HepG2 (cell line): ENCODE results near the gene ESRRG. TPM values are rescaled to one million over a fixed set of nuclear protein-coding genes. Genes with fewer than 3 reads are reported as not detected.

Experiments
- ATAC-seq: fragments of 200-7000 bp; cut with Tn5 transposase; 3 replicates; pipeline ENCODE4 v1.9.1; 2020; ENCODE audit warnings: mild to moderate bottlenecking, moderate library complexity
- BruUV-seq: library from RNA; stranded (reverse); fragments of 400-500 nt; replicated peaks from 2 replicates; lab custom pipeline; 2021; lab: Mats Ljungman, UMichigan
- CTCF ChIA-PET: fragments of 300-600 bp; formaldehyde crosslinking; extraction: SDS; loops from one replicate; lab custom pipeline; 2021; ENCODE audit warnings: low total read pairs, inconsistent platforms, low intra/inter-chr PET ratio; lab: Yijun Ruan, JAX
- POLR2A ChIA-PET: fragments of 350-600 bp; sonication (Branson Sonifier 250); formaldehyde crosslinking; loops from one replicate; lab custom pipeline; 2020; ENCODE audit warnings: antibody characterized with exemption, inconsistent platforms; lab: Yijun Ruan, JAX
- DNase-seq: peaks from one replicate; pipeline ENCODE4 v3.0.0-alpha.2; 2015; ENCODE audit warnings: low spot score
- FAIRE-seq: peaks from 3 replicates; lab custom pipeline; 2011; peaks lifted over from hg19 to GRCh38; lab: Jason Lieb, UNC
- H2AFZ ChIP-seq: one replicate; pipeline ENCODE4 v1.6.1; 2011; ENCODE audit warnings: low read length, inconsistent platforms
- H3K27ac ChIP-seq: fragments of 300-600 bp; 3 replicates; pipeline ENCODE4 v1.8.0; 2011; ENCODE audit warnings: mixed run types, mild to moderate bottlenecking, mixed read lengths, low read length, inconsistent platforms; ENCODE audit not compliant: insufficient read depth; ENCODE audit errors: extremely low read length
- H3K27me3 ChIP-seq, 2 experiments: fragments of 200-600 bp in 1 of 2; 2 replicates in 1 of 2; 3 replicates in 1 of 2; pipeline versions ENCODE4 v1.6.0 to v1.8.0; 2011; ENCODE audit warnings: low read length in 2 of 2, mild to moderate bottlenecking in 2 of 2, moderate library complexity in 2 of 2, inconsistent platforms in 1 of 2; ENCODE audit not compliant: insufficient read depth in 2 of 2, control insufficient read depth in 1 of 2
- H3K36me3 ChIP-seq, 2 experiments: fragments of 200-600 bp in 1 of 2; replicated peaks in 1 of 2; 2 replicates in 1 of 2; 3 replicates in 1 of 2; pipeline versions ENCODE4 v1.5.1 to v1.8.0; 2011; ENCODE audit warnings: low read length in 2 of 2, inconsistent platforms in 1 of 2; ENCODE audit not compliant: insufficient read depth in 2 of 2, control insufficient read depth in 1 of 2
- H3K4me1 ChIP-seq: 2 replicates; pipeline ENCODE4 v1.5.1; 2012; ENCODE audit warnings: low read length, inconsistent platforms; ENCODE audit not compliant: insufficient read depth
- H3K4me2 ChIP-seq: 2 replicates; pipeline ENCODE4 v1.6.0; 2011; ENCODE audit warnings: low read depth, low read length, inconsistent platforms
- H3K4me3 ChIP-seq, 3 experiments: fragments of 200-600 bp in 1 of 3; sonication (generic), shearing (Covaris generic) in 1 of 3; replicated peaks in 1 of 3; 2 replicates each; pipeline ENCODE4 v1.5.1; 2011 to 2016; ENCODE audit warnings: low read length in 3 of 3, inconsistent platforms in 2 of 3, low read depth in 2 of 3, mild to moderate bottlenecking in 2 of 3, control low read depth in 1 of 3, mixed read lengths in 1 of 3; ENCODE audit not compliant: insufficient read depth in 1 of 3
- H3K79me2 ChIP-seq: one replicate; pipeline ENCODE4 v1.6.1; 2011; ENCODE audit warnings: low read length, inconsistent platforms; ENCODE audit not compliant: insufficient read depth
- H3K9ac ChIP-seq: 2 replicates; pipeline ENCODE4 v1.6.0; 2011; ENCODE audit warnings: mild to moderate bottlenecking, low read depth, low read length, inconsistent platforms; ENCODE audit not compliant: insufficient read depth
- H3K9me3 ChIP-seq: 2 replicates; pipeline ENCODE4 v1.5.1; 2012; ENCODE audit warnings: mild to moderate bottlenecking, low read length
- H4K20me1 ChIP-seq: 2 replicates; pipeline ENCODE4 v1.6.0; 2011; ENCODE audit warnings: inconsistent platforms, mild to moderate bottlenecking, low read length, moderate library complexity; ENCODE audit not compliant: insufficient read depth
- GABPA ChIP-seq, 2 experiments: IDR thresholded peaks; 2 replicates each; pipeline ENCODE4 v1.6.1; 2011 to 2016; ENCODE audit warnings: low read depth in 2 of 2, low read length in 1 of 2, missing biosample characterization in 1 of 2, missing genetic modification characterization in 1 of 2
- KLF12 ChIP-seq: sonication (generic); formaldehyde crosslinking; IDR thresholded peaks from 2 replicates; pipeline ENCODE4 v1.4.0; 2020; ENCODE audit warnings: missing genetic modification reagents, borderline replicate concordance
- MYC ChIP-seq: sonication (generic); formaldehyde crosslinking; IDR thresholded peaks from 2 replicates; pipeline ENCODE4 v1.9.0; 2021; ENCODE audit warnings: missing genetic modification reagents, borderline replicate concordance
- PAWR ChIP-seq: sonication (generic); formaldehyde crosslinking; IDR thresholded peaks from 2 replicates; pipeline ENCODE4 v1.4.0; 2020; ENCODE audit warnings: missing genetic modification reagents, mild to moderate bottlenecking, borderline replicate concordance
- RXRA ChIP-seq: sonication (generic); formaldehyde crosslinking; IDR thresholded peaks from 2 replicates; pipeline ENCODE4 v1.5.1; 2020; ENCODE audit warnings: missing genetic modification reagents
- SMAD3 ChIP-seq: sonication (generic); formaldehyde crosslinking; IDR thresholded peaks from 2 replicates; pipeline ENCODE4 v1.4.0; 2020; ENCODE audit warnings: missing genetic modification reagents
- ZNF383 ChIP-seq: sonication (generic); formaldehyde crosslinking; IDR thresholded peaks from 2 replicates; pipeline ENCODE4 v1.4.0; 2020; ENCODE audit warnings: missing genetic modification reagents, mild to moderate bottlenecking, borderline replicate concordance
- ZNF615 ChIP-seq: sonication (generic); formaldehyde crosslinking; IDR thresholded peaks from 2 replicates; pipeline ENCODE4 v1.5.0; 2020; ENCODE audit warnings: mild to moderate bottlenecking, missing genetic modification reagents, borderline replicate concordance
- WGBS: methylation state at CpG from one replicate; pipeline ENCODE4 v1.1.6; 2017; ENCODE audit warnings: low lambda C conversion rate; 5-methylcytosine and 5-hydroxymethylcytosine counted together
- in situ Hi-C: cut with HindIII; loops from 2 replicates; pipeline ENCODE4 v1.10.0; 2017; ENCODE audit warnings: low pct_unique_long_range_greater_than_20kb; ENCODE audit not compliant: extremely low pct_ligation_motif_present
- intact Hi-C: fragments of 100-400 bp; cut with micrococcal nuclease; formaldehyde crosslinking; loops from one replicate; pipeline ENCODE4 v1.10.0; 2022; ENCODE audit not compliant: unreplicated experiment
- polyA plus RNA-seq, 8 experiments: library from polyadenylated mRNA; depleted of rRNA in 3 of 8; stranded (reverse) in 7 of 8; unstranded in 1 of 8; fragments of >200 nt; fragmentation: Illumina TruSeq in 4 of 8; extraction: Trizol in 4 of 8; gene quantifications; 2 replicates each; pipeline versions ENCODE4 v1.2.1 to v1.2.3, GENCODE V29; 2011 to 2016; ENCODE audit warnings: low read depth in 4 of 8, missing spikeins in 1 of 8, mixed read lengths in 1 of 8; ENCODE audit not compliant: insufficient read depth in 1 of 8
- total RNA-seq, 5 experiments: library from RNA; depleted of rRNA; stranded (reverse); fragments of >200 nt; fragmentation: Illumina TruSeq; extraction: Trizol; gene quantifications; 2 replicates each; pipeline ENCODE4 v1.2.3, GENCODE V29; 2016; ENCODE audit warnings: low read depth in 1 of 5

The ESRRG gene
- total and polyA plus RNA-seq, 2 of the 13 experiments (the other 11 are each of a cell fraction or from before 2014, with no cell fraction given) = not detected

GRCh38 chr1:216640100-216640499 lies 83.1 kb downstream of the ESRRG start:
- ChIA-PET POLR2A (no interaction called here), CTCF (no interaction called here)
- Histone ChIP-seq H3K27me3 (no peaks in the 10 kb centered on the region), H3K4me2 (no peak overlapping the region), H3K79me2 (no peaks in the 10 kb centered on the region), H3K4me1 (no peaks in the 10 kb centered on the region), H4K20me1 (no peaks in the 10 kb centered on the region), H3K9ac (no peak overlapping the region), H3K4me3 (no peak overlapping the region), H3K9me3 (no peaks in the 10 kb centered on the region), H2AFZ (no peak overlapping the region), H3K27ac (no peak overlapping the region), H3K36me3 (no peaks in the 10 kb centered on the region)
- WGBS = 0% methylated on average over 1 of the region's 3 CpGs
- TF ChIP-seq RXRA (CRISPR knock-in tag) (no peak), ZNF615 (CRISPR knock-in tag) (no peak), PAWR (no peak), MYC (CRISPR knock-in tag) (no peak), GABPA (IDR thresholded peaks at IDR 0.05; ENCODE audit: low read depth, low read length) (no peak), GABPA (CRISPR knock-in tag; IDR thresholded peaks at IDR 0.05; ENCODE audit: low read depth) (no peak), KLF12 (no peak)
- intact Hi-C loops (no loop called here), in situ Hi-C loops (no loop called here)
- no peak for DNase-seq
- BruUV-seq = no TSS peak
- no peak for ATAC-seq
- no peak for FAIRE-seq

GRCh38 chr1:216632980-216633379 lies 90.2 kb downstream of the ESRRG start:
- TF ChIP-seq ZNF383 (CRISPR knock-in tag) (no peak), SMAD3 (no peak)
- Histone ChIP-seq H3K79me2 (no peaks in the 10 kb centered on the region), H3K4me3 (no peak overlapping the region), H4K20me1 (no peaks in the 10 kb centered on the region), H3K9ac (no peak overlapping the region), H3K36me3 (no peaks in the 10 kb centered on the region), H2AFZ (no peak overlapping the region), H3K27ac (no peak overlapping the region), H3K4me2 (no peak overlapping the region), H3K9me3 (no peaks in the 10 kb centered on the region), H3K4me1 (no peaks in the 10 kb centered on the region), H3K27me3 (no peaks in the 10 kb centered on the region)
- FAIRE-seq (no peak), ATAC-seq (no peak), DNase-seq (no peak)
- WGBS = 38% methylated on average over 3 of the region's 3 CpGs
- CTCF ChIA-PET = no interaction called here
- in situ Hi-C loops = no loop called here
- intact Hi-C loops = no loop called here
- POLR2A ChIA-PET = no interaction called here
- no TSS peak for BruUV-seq
